ENCODE results near the gene CUEDC1.

The CUEDC1 gene, protein sequence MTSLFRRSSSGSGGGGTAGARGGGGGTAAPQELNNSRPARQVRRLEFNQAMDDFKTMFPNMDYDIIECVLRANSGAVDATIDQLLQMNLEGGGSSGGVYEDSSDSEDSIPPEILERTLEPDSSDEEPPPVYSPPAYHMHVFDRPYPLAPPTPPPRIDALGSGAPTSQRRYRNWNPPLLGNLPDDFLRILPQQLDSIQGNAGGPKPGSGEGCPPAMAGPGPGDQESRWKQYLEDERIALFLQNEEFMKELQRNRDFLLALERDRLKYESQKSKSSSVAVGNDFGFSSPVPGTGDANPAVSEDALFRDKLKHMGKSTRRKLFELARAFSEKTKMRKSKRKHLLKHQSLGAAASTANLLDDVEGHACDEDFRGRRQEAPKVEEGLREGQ

DNA sequence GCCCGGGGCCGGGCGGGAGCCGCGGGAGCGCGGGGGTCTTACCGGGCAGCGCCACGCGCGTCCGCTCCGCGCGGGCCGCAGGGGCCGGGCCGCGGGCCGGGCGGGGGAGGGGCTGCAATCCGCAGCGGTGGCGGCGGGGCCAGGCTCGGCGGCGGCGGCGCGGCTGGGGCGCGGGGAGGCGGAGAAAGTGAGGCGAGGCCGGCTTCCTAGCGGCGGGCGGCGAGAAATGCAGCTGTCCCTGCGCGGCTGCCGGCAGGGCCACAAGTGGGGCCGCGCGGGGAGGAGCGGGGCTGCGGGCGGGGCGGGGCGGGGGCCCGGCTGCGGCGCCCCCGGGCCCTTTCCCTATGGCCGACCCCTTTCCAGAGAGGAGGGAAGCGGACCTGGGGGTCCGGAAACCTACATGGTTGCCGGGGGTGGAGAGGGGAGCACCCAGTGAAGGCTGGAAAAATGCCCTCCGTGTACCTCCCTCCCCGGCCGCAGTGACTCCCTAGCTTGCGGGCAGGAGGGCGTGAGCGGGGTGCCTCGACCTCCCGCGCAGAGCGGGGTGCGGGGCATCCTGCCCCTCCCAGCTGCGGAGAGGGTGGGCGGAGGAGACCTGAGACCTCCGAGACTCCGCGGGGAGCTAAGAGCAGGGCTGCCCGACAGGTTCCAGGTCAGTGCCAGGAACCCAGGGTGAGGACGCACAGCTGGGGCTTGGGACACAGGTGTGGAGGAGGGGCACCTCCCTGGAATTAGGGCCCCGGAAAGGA lies at the start of gene CUEDC1:
Gene CUEDC1 (minus strand): TSS at position 230 of the 749 bp plus-strand sequence. CDS start 69,848 bp downstream, outside the sequence.
- DNase-seq, result no peak

DNA sequence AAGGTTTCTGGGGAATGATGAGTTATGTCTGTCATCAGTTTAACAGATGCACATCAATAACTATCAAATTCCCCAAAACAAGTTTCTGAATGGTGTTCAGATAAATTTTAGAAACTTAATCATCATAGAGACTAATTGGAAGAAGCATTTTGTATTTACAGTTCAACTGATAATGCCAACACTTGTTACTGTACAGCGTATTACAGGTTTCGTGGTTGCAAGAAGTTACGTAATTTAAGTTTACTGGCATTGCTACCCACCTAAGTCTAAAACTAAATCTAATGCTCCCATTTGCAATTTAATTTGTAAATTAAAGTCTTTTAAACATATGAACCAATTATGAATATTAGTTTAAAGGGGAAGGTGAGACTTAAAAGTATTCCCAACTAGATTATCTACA lies 48.8 kb upstream of the CUEDC1 start:
- no peak for DNase-seq

DNA sequence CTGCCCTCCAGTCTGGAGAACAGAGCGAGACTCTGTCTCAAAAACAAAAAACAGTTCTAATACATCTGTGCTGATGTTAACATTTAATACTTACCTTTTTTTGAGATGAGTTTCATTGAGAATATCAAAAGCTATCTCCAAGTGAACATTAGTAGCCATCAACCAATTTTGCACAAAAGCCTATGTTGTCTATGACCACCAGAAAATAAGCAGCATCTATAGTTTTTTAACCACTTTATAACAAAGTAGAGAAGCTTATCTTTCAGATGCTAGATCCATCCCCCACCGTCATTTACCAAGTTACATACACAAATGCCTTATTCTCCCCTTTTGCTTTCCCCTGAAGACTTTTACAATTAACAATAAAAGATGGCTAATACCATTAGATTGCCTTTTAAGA lies 47.8 kb upstream of the CUEDC1 start:
- DNase-seq, result no peak

DNA sequence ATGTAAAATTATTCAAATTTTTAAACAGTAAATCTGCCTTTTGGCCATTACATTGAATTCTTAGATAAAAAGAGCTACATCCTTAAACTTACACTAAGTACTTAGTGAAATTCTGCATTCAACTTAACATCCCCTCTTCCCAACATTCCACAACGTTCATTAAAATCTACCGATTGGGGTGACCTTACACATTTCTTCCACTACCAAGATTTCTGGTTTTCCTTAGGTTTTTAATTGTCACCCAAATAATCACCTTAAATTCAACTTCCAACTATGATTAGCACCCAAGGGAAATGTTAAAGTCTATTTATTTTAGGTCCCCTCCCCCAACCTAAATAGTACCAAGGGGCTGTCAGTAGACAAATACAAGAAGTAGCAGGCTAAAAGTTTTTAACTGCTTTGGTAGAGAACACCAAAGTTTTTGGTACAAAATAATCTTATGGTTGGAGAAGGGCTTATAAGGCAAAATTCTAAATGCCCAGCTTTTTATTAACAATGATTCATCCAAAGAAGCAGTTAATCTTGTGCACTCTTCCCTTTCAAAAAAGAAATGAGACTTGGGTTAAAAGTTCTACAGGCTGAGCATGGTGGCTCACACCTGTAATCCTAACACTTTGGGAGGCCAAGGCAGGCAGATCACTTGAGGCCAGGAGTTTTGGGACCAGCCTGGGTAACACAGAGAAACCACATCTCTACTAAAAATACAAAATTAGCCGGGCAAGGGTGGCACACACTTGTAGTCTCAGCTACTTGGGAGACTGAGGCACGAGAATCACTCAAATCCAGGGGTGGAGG lies 47.1 kb upstream of the CUEDC1 start:
- DNase-seq, result no peak

DNA sequence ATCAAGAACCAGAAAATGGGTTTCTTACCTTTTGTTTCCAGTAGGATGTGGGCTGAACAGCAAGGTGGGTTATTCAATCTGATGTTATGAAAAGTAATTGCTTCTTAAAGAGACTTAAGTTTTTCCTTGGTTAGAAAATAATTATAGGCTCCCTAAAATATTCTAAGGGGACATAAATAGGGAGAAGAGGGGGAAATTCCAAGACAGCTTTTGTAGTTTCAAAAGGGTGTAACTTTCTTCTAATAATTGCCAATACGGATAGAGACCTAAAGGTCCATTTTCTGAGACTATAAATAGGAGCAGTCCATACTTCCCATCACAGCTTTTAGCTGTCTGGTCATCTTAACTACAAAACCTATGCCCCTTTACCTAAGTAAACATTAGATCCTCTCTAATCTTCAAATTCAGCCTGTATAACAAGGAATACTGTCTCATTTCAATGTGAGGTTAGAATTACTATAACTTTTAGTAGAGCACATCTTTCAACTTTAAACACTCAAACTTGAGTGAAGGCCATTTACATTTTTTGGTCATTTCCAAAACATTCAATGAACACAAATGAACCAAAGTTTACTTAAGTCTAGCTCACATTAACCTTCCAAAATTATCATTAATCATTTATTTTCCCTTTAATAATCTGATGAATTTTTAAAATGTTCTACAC lies 46.4 kb upstream of the CUEDC1 start:
- no peak for DNase-seq

DNA sequence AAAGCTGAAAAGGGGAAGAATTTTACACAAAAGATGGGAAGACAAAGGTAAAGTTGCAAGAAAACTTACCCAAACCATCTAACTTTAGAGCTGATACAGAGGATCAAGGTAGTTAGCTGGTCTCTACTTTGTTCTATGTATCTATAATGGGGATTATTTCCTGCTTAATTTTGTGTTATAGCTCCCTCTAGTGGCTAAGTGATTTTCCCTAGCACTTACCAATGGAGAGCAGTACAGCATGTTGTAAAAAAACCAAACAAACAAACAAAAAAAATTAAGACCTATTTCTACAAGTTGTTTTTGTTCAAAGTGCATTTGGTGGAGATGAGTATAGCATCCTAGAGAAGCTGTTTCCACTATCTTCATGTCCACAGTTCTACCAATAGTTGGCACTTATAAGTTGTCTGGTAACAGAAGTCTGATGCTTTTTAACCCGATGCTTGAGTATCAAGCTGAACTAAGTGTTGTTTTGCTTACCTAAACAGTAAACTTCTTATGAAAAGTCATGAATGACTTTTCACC lies 44.3 kb upstream of the CUEDC1 start:
- DNase-seq, result no peak

DNA sequence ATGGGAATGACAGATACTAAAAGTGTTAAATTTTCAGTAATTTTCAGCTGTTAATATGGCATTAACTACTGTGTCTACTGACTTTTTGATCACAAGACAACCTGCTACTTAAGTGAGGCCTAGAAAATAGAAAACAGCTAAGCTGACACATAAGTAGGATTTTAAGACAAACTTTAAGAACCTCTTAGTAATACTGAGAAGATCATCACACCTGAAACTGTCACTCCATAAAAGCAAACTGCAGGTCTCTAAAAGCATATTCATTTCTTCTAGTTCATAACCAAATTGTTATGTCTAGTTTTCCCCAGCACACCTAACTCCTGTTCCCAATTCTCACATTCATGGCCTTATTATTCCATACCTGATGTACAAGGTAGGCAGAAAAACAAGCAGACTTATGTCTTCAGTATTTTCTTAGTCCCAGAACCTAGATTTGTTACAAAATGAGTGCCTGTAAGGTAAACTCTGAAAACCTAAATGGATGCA lies 43.8 kb upstream of the CUEDC1 start:
- no peak for DNase-seq

DNA sequence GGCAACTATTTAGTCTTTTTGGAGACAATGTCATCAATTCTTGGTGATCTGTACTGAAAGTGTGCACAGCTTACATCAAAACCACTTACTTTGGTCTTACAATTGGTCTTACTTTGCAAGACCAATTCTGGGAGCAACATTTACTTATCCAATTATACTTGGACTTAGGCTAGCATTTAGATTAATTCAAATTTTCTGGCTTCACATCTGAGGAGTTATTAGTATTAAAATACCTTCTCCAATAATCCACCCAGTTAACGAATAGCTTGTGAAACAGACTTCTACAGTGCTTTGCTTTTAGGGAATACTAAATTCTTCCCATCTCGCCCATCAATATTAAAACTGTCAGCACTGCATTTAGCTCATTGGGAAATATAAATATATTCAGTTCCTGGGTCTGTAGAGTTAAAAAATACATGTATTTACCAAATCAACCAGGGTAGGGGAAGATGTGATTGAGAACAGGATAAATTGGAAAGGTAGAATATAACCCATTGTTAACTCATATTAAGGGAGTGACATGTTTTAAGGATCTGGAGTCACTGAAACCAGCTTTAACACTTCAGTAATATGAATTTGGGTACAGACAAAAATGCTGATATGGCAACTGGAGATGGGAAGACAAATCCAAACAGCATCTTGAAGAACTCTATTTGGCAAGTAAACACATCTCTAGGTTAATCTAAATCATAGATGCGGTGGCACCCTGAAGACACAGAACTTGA lies 42.0 kb upstream of the CUEDC1 start:
- DNase-seq, result no peak

DNA sequence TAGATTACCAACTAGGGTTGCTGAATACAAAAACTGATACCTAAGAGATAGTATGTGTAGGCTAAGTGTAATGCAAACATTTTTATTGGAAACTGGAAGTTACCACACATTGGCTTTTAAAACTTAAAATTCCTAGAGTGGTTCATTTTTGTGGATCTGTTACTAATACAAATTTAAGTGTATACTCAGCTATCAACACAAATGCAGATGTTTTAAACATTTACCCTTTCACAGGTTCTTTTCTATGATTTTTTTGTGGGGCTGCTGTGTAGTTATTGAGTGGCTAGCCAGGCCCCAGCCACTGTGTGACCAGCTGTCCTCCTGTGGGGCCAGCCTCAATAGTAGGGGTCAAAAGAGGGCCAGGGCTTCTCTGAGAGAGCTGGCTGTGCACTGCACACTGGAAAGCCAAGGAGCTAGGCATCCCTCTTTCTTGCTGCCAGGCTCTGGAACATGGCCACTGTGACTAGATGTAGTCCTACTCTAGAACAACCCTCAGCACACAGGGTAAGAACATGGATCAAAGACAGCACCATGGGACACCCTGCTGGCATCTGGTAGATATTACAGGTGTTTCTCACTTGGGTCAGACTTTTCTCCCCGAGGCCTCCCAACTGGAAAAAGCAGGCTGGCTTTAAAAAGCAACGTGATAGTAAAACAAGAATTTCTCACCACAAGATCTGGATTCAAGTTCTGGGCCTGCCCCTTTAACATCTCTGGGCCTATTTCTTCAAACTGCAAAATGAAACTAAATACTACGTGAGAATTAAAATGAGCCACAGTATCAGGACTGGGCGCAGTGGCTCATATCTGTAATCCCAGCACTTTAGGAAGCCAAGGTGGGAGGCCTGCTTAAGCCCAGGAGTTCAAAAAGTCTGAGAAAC lies 40.1 kb upstream of the CUEDC1 start:
- DNase-seq, result no peak

DNA sequence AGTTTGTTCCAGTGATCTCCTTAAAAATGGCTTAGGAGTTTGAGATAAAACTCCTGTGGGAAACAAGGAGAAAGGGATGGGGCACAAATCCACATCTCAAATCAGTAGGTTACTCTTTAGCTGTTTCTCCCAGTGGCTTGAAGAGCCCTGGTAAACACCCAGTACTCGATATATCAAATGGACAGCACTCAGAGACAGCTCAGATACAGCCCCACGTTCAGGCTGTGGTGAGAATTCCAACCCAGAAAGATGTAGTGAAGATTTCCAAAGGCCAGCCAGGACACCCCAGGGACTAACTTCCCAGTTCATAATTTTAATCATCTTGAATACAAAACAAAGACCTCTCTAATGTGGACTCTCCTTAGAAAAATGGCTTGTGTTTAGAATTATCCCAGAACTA lies 39.2 kb upstream of the CUEDC1 start:
- no peak for DNase-seq

DNA sequence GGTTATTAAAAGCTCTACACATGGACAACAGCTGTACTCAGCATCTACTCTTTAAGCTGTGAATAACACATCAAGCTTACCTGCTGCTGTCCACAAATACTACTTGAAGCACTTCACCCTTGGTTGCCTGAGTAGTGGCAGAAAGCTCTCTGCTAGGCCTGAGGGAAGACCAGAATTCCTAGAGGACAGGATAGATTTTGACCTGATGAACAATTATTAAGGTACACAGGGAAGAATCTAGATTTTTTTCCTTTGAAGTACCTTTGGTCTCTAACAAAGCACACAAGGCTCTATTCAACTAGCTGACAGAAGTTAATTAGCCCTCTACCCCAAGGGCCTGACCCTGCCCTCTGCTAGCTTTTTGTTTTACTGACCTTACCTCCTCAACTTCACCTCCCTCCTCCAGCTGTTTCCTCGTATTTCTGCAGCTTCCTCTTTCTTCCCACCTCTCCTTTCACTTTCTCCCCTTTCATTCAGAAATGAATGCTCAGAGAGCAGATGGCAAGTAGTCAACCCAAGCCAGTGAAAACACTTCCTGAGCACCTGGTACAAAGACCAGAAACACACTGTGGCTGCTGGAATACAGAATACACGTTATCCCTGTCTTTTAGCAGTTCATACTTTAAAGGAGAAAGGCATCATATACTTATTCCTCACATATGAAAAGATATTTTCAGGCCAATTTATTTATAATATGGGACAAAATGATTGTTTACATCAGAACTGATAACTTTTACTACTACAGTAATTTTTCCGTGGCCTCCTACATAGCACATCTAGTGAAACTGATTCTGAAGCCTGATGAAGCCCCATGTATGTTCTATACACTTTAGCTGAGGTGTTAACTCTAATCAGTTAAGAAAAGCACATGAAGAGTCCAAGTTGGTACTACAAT lies 38.5 kb upstream of the CUEDC1 start:
- no peak for DNase-seq

DNA sequence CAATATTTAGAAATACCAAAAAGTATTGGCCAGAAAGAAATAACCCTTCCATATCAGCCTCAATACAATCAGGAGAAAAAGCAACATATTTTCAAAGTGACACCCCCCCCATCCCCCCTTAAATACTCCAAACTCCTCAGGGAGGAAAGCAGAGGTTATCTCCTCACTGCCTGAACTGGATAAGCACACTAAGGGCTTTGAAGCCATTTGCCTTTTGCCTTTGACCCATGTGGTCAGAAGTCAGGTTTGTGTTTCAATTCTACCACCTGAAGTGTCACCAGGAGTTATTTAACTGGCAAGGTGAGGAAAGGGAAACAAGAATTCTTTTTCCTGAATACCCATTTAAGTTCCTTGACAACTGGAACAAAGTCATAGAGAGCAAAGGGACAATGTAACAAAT lies 36.3 kb upstream of the CUEDC1 start:
- DNase-seq, result no peak

DNA sequence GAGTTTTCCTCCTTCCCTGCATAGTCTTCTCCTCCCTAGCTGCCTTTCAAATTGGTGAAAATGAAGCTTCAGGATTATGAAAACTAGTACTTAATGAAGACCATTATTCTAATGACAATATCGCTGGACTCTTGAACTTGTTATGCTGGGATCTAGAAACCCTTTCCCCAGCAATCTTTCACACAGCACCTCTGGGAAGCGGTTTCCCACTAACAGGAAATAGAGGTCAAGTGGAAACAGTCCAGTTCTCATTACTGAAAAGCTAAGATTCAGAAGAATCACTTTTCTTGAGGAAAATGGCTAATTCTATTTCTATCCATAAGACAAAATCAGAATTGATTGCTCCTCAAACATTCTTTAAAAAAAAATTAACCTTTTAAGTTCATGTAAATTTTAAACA lies 34.8 kb upstream of the CUEDC1 start:
- no peak for DNase-seq

DNA sequence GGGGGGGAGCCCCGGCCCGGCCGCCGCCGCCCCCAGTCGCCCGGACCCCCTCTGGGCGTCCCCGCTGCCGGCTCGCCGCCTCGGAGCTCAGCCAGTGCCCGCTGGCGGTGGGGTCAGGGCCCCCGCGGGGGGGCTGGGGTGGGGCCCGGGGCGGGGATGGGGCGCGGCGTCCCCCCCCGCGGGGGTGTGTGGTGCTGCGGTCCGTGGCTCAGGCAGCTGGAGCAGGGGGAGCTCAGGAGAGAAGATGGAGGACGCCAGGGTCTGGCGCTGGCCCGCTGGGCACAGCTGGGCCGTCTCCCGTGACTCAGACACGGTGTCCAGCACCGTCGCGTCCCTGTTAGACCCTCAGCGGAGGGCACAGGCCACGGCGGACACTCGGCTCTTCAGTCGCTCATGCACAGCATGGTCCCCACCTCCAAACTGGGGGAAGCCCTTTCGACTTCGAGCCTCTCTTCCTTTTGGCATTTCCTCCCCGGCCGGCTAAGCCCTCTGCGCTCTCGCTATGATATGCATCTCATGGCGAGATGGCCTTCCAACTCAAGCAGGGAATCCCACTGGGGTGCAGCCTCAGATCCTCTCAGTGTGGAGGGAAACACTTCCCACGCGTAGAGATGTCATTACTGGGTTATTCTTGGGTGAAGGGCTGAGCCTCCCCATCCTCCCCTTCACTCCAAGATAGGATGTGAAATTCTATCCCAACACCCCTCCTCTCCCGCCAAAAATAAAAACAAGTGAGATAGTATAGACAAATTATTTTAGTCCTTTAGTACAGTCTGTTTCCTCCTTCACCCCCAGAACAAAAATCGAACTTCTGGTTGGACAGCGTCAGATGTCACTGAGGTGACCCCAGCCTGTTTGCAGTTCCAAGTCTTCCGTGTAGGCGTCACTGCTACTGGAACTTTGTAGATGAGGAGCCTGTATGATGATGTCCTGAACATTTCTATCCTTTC lies 33.4 kb upstream of the CUEDC1 start:
- DNase-seq, result peak; percentile 74

DNA sequence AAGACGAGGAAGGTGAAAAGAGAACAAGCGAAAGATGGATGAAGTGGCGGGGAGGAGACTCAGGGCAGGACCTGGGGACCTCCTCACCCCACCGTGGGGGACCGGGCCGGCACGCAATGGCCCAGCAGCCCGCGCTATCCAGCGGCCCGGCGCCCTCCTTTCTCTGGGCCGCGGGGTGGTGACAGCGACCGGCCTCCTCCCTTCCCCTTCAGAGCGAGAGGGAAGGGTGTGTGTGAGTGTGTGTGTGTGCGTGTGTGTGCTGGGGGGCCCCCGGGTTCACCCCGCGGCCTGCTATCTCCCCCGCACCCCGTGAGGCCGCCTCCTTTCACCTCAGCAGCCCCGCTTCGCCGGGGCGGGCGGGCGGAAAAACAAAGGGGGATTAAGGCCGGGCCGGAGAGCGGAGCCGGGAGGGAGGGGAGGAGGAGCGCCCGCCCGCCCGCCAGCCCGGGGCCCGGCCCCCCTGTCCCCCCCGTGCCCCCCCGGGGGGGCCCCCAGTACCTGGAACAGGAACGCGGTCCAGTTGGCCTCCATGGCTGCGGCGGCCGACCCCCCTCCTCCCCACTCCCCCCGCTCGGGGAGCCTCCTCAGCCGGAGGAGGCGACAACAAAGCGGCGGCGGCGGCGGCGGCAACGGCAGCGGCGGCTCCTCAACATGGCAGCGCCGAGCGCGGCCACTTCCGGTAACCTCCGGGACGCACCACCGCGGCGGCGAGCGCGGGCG lies 32.5 kb upstream of the CUEDC1 start, which contains the start of gene VEZF1:
Gene VEZF1 (minus strand): TSS at position 674 of the 720 bp plus-strand sequence. CDS start 143 bp downstream, at position 531.
- DNase-seq, result peak; percentile 74

DNA sequence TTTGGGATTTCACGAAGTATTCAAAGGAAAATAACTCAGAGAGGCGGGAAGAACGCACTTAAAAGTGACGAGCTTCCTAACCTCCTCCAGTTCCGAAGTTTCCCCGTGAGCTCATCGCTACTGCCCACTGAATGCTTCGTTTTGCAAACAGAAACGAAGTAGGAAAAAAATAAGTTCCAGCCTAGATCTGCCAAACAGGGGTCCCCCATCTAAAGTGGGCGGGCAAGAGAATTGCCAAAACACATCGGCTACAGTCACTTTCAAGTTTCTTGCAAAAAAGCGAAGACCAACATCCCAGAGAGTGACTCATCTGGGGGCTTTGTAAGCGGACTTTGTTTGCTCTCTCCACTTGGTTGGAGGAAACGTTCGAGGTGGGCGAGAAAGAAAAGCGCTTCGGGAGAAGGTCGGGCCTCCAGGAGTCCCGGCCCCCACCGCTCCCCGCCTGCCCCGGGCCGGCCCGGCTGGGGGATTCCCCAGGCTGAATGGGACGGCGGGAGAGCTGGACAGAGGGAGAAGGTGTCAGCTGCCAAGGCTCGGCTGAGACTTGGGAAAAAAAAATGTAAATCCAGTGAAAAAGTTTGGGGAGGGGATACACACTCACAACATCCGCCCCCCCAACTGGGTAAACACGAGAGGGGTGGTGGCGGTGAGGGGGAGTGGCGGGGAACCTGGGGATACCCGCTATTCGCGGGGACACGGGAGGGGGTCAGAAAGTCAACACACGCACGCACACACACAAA lies 31.8 kb upstream of the CUEDC1 start:
- no peak for DNase-seq

DNA sequence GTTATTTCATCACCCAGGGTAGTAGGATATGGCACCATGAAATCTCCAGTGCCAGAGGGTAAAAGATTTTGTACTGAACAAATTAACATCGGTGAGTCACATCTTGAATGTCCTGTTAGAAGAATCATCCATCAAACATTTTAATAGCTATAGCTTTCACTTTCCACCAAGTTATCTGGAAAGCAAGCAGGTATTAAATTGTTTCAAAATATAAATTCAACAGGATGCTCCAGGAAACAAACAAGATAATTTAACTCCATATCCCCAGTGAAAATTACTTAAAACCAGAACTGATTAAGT lies 30.4 kb upstream of the CUEDC1 start:
- DNase-seq, result no peak
